Retina (tissue), 1 donor: ENCODE measurements around the gene TSC2.
"Not testable (repeated sequence)": the region's sequence is repeated elsewhere in the genome, so short reads cannot be mapped to it uniquely, and the experiment has no call there.

Source experiments
- DNase-seq: peaks from one replicate; pipeline ENCODE4 v3.0.0-alpha.2; 2016

The TSC2 gene

GRCh38 chr16:2106211-2106610 is 58.4 kb downstream of the TSC2 start:
- not testable (repeated sequence) for DNase-seq

DNA sequence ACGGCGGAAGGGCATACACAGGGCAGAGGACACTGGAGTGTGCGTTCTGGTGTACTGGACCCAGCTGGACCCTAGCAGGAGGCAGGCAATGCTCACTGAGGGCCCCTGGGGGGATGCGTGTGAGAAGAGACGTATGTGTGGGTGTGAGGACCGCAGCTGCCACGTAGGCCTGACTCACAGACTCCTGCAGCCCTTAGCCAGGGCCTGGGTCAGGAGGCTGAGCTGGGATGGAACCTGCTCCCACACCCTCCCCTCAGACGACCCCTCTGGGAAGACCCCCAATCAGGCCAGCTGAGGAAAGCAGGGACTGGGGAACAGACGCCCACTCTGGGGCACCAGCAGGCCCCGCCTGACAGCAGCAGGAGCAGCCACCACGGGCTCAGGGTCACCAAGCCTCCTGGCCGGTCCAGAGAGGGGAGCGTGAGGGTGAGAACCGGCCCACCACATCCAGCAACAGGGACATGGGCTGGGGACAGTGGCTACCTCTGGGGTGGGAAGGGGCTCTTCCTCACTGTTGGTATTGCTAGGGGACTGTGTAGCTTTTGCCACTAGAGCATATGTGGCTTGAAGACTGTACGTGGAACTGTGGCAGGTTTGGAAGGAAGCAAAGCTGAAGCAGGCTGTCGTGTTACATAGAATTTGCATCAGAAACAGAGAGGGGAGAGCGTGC is 59.5 kb downstream of the TSC2 start:
- not testable (repeated sequence) for DNase-seq

DNA sequence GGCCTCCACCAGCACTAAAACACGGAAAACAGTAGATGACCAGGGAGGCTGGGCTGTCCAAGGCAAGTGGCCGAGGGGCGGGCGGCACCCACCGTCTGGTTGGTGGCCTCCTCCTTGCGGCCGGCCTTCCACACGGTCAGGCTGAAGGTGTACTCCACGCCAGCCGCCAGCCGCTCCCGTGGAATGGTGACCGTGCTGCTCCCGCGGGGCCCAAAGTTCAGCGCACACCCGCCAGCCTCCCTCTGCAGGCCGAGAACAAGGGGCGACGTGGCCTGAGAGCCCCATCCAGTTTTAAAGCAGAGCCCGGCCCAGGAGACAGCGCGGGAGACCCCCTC is 60.0 kb downstream of the TSC2 start:
- not testable (repeated sequence) for DNase-seq

- DNase-seq: not testable (repeated sequence)
Observed at GRCh38 chr16:2108446-2109270, 60.9 kb downstream of the TSC2 start.

DNA sequence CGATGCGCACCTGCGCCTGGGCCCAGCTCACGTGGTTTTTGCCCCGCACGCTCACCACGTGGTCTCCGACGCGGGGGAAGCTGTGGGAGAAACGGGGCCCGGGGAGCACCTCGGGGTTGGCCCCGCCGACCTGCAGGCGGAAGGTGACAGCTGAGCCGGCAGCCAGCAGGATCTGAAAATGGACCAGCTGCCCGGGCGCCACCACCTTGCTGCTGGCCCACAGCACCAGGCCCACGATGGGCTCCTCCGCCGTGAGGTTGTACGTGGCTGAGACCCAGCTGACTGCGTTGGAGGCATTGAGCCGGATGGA is 61.4 kb downstream of the TSC2 start:
- not testable (repeated sequence) for DNase-seq

GRCh38 chr16:2109872-2110271 is 62.1 kb downstream of the TSC2 start:
- not testable (repeated sequence) for DNase-seq

GRCh38 chr16:2110332-2111008 is 62.7 kb downstream of the TSC2 start:
- not testable (repeated sequence) for DNase-seq

GRCh38 chr16:2111009-2111353 is 63.2 kb downstream of the TSC2 start:
- not testable (repeated sequence) for DNase-seq

GRCh38 chr16:2111412-2112335 is 63.9 kb downstream of the TSC2 start:
- not testable (repeated sequence) for DNase-seq

DNA sequence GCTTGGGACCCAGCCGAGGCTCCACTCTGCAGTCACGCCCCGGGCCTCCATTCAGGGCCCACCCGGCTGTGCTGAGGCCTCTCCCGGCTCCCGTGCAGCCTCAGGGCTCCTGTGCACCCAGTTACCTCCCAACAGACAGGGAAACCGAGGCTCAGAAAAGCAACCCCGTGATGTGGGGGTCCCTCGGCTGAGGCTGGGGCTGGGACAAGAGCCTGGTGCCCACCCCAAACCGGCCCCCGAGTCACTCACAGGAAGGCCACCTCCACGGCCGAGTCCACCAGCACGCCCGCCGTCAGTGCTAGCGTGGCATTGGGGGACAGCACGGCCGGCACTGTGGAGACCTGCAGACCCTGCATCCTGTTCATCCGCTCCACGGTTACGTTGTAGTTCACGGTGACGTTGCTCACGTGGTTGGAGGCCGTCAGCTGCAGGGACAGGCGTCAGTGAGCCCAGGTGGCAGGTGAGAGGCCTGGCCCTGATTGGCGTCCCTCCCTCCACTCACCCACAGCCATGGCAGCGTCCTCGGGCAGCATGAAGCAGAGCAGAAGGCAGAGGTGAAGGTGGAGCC is 64.8 kb downstream of the TSC2 start:
- not testable (repeated sequence) for DNase-seq

DNA sequence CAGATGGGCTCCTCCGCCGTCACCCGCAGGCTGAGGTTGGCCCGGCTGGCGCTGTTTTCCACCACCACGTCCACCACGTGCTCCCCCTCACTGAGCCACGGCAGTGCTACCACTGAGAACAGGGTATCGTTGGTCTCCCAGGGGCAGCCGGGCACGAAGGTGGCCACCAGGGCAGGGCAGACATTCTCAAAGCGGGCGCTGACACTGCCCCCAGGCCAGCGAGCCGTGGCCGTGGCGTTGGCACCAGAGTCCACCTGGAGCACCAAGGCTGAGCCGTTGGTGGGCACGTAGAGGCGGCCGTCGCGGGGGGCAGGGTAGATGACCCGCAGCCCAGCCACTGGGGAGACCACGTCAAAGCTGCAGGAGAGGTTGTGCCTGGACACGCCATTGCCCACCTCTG is 66.4 kb downstream of the TSC2 start:
- DNase-seq: not testable (repeated sequence)

DNA sequence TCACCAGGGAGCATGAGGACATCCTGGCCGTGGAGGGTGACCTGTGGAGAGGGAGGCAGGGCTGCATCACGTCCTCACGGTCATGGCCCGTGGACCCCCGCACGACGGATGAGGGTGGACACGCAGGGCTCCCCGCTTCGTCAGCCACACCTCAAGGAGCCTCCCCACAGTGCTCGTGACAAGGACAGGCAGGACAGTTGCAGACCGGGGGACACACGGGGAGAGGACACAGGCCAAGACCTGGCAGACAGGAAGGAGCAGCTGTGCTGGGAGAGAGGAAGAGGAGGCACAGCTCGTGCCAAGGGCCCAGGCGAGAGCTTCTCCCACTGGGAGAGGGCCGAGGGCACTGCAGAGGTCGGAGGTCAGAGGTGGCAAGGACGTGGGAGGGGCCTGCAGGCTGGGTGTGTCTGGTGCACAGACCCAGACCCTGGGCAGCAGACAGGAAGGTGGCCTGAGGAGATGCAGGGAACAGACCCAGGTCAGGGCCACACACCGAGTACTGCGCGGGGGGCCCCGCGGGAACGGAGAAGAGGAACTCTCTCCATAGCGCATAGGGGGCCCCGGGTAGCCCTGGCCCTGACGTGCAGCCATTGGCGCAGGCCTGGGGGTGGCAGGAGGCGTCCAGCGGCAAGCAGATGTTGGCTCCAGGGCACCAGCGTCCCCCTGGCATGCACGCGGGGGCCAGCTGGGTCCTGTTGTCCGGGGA is 67.3 kb downstream of the TSC2 start:
- DNase-seq: not testable (repeated sequence)

DNA sequence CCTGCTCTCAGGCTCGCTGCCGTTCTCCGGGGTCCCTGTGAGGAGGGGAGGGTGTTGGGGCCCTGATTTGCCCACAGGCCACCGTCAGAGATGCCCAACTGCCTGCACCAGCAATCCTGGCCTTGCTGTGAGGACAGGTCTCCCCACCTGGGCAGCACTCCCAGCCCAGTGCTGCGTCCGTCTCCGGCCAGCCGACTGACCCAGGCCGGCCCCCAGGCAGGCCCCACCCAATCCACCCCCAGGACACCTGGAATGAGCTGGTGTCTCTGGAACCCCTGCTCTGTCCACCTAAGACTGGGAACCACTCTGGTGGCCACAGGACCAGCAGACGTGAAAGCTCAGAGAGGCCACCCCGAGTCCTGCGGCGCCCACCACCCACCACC is 67.8 kb downstream of the TSC2 start:
- no peak for DNase-seq

GRCh38 chr16:2116428-2116827 is 68.6 kb downstream of the TSC2 start:
- not testable (repeated sequence) for DNase-seq

GRCh38 chr16:2117341-2117740 is 69.6 kb downstream of the TSC2 start:
- not testable (repeated sequence) for DNase-seq

DNA sequence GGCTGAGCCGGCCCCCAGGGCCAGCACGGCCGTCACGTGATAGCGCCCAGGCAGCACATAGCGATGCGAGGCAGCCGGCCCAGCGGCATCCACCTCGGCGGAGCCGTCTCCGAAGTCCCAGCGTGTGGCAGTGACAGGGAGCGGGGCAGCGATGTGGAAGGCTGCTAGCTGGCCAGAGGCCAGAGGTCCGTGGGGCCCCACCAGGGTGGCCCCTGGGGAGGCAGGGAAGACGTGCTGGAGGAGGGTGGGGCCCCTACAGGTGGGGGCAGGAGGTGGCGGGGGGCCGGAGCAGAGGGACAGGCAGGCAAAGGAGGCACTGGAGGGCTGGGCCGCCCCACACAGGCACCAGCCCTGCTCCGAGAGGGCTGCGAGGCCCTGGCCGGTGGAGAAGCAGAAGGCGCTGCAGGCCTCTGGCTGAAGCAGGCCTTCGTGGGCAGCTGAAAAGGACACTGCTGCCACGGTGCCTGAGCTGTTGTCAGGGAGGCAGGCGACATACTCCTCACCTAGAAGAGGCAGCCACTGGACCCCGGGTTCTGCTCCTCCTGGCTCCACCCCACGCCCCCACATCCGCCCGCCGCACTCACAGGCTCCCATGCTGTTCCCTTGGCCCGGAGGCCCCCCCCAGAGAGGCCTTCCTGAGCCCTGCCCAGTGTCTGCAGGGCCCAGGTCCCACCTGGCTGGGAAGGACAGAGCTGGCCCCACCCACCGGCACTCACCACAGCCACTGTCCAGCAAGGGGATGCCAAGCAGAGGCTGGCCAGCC is 70.4 kb downstream of the TSC2 start:
- not testable (repeated sequence) for DNase-seq

DNA sequence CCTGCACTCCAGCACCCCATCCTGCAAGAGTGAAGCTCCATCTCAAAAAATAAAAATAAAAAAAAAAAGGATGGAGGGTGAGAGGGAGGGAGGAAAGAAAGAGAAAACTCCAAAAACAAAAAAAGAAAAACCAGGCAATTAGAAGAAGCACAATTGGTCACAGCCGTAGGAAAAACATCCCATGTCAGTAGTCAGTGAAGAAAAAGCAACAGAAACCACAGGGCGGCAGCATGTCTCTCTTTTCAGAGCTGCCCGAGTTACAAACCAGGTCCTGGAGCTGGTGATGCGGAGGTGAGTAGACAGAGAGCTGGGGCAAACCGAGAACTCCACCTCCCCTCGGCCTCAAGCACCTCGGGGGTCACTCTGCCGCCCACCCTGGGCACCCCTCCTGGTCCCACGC is 73.5 kb downstream of the TSC2 start:
- DNase-seq: peak; percentile 16

- no peak for DNase-seq
Observed at GRCh38 chr16:2121853-2122252, 74.1 kb downstream of the TSC2 start.

- DNase-seq: no peak
Observed at GRCh38 chr16:2122429-2122828, 74.6 kb downstream of the TSC2 start.

GRCh38 chr16:2122934-2123683 is 75.3 kb downstream of the TSC2 start:
- not testable (repeated sequence) for DNase-seq
